HT-29 (cell line): ENCODE data around the gene TMEM245. TPM values are rescaled to one million over a fixed set of nuclear protein-coding genes. Genes with fewer than 3 reads are reported as not detected.
"Not testable (repeated sequence)": the region's sequence is repeated elsewhere in the genome, so short reads cannot be mapped to it uniquely, and the experiment has no call there.

Experiments used
- DNase-seq: peaks from one replicate; pipeline ENCODE4 v3.0.0-alpha.2; 2015; ENCODE audit warnings: low spot score
- total RNA-seq: library from RNA; depleted of rRNA; stranded (reverse); fragments of >200 nt; shearing (Covaris generic); gene quantifications from 2 replicates; pipeline ENCODE4 v1.2.3, GENCODE V29; 2014

Gene TMEM245
- total RNA-seq, 1 experiment from 2014 or later = 14.8 TPM

DNA sequence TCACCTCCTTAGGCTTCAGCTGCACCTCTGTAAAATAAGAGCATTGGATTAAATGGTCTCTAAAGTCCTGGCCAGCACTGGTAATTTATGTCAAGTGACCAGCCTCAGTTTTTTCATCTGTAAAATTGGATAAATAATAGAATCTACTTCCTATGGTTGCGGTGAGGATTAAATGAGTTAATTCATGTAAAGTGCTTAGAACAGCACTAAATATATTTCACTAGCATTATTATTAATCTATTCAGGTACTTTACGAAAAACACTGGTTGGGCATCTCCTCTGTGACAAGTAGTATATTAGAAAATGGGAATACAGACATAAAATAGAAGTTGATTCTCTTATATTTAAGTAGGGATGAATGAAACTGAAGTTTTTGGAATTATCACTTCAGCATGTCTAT, 13.8 kb upstream of the TMEM245 start:
- DNase-seq = no peak

DNA sequence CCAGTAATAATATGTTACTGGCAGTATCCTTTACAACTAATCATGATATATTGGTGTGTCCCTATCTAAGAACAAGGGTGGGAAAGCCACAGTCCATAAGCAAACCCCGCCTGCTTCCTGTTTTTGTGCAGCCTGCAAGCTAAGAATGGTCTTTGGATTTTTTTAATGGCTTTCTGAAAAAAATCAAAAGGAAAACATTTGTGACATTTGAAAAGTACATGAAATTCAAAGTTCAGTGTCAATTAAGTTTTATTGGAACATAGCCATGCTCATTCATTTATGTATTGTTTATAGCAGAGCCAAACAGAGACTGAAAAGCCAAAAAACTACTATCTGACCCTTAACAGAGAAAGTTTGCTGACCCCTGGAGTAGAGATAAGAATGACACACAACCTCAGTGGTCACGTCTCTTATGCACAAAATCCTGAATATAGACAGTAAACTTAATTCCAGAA, 12.8 kb upstream of the TMEM245 start:
- no peak for DNase-seq

DNA sequence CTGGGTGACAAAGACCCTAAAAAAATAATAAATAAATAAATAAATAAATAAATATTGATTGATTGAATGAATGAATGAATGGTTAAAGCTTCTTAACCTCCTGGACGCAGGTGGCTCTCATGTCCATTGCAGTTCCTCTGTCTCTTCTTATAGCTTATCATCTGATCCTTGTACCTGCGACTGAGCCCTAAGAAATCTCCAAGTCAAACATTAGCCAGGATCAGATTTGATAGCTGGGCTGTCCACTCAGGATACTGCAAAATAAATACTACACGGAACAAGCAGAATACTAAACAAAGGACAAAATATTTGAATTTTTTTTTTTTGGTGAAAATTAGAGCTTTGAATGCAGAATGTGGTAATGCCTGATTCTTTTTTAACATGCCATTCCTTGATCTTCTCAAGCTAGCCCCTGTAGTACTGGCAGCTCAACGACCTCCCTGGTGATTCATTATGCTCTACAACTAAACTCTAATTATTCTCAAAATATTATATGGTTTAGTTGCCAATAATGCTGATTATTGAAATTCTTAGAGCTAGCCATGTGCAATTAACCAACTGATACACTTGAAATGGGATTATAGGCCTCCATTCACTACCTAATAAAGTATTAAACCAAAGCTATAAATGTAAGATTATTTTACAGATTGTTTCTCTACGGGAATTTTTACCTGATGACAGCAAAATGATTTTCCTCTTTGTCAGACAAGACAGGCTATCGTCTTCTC, 9.9 kb upstream of the TMEM245 start:
- DNase-seq = no peak

DNA sequence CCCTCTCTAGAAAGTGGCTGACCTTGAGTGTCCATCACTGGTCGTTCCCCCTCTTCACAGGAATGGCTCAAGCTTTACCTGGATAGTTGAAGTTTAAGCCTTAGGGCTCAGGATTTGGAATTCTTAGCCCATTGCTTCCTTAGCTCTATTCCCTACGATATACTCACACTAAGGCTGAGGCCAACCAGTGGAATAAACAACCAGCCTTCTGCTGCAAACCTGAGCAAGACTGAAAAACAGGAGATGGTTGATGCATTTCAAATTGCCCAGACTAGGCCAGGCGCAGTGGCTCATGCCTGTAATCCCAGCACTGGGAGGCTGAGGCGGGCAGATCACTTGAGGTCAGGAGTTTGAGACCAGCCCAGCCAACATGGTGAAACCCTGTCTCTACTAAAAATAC, 6.9 kb upstream of the TMEM245 start:
- DNase-seq = not testable (repeated sequence)

DNA sequence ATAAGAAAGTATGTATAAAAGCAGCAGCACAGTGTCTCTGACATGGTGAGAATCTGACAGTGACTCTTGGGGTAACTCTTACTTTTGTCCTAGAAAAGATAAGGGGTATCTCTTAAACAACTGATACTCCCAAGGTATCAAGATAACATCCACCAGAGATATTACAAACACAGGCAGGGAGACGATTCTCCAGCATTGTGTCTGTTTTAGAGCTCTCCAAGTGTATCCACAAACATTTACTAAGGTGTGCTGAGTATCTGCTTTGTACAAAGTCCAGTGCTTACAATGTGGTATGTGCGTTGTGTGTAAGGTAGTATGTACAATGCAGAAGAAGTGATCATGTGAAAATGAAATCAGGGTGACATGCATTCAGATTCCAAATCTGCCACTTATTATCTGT, 4.4 kb upstream of the TMEM245 start:
- no peak for DNase-seq

DNA sequence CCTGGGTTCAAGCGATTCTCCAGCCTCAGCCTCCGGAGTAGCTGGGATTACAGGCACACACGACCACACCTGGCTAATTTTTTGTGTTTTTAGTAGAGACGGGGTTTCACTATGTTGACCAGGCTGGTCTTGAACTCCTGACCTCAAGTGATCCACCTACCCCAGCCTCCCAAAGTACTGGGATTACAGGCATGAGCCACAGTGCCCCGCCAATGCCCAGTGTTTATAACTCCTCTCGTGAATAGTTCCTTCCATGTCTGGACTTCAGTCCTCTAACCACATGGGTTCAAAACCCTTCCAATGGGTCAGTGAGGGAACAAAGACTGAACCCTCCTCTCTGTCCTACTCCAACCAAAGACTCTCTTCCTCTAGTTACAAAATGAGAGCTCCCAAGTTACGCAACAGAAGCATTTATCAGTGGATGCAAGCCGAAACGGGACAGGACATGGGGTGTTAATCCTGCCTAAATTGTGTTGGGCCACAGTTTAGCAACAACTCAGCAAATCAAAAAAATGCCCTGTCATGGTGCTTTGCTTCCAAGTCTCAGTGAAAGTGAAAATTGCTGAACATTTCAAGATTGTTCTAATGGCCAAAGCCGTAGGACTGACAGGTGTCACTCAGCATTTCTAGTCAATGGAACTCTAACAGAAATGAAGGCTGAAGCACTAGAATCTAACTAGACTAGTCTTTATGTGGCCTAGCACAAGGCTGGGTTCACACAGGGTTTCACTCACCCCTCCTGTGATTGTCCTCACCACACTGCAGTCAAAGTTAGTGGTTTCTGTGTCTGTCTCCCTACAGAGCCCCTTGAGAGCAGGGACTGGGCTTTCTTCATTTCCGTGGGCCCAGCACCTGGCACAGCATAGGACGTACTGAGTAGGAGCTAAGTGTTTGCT, 3.2 kb upstream of the TMEM245 start:
- no peak for DNase-seq

DNA sequence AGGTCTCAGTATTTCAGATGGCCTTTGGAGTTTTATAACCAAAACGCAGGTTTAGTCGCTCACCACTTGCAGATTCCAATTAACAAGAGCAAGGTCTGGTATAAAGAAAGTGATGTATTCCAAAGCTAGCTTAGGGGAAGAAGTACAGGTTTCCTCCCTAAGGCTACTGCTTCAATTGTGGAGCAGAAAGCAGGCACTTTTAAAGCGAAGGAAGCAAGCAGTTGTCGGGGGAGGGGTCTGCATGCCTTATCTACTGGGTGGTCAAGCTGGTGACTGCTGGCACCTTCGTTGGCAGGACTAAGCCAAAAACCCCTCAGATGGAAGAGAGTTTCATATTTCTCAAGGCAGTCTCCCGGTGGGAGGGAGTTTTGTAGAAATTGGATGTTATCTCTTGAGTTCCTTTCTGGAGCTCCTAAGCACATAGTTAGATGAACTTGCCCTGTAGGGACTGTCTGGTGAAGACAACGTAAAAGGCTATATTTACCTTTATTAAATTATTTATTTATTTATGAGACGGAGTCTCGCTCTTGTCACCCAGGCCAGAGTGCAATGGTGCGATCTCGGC, 1.6 kb upstream of the TMEM245 start:
- DNase-seq = no peak

DNA sequence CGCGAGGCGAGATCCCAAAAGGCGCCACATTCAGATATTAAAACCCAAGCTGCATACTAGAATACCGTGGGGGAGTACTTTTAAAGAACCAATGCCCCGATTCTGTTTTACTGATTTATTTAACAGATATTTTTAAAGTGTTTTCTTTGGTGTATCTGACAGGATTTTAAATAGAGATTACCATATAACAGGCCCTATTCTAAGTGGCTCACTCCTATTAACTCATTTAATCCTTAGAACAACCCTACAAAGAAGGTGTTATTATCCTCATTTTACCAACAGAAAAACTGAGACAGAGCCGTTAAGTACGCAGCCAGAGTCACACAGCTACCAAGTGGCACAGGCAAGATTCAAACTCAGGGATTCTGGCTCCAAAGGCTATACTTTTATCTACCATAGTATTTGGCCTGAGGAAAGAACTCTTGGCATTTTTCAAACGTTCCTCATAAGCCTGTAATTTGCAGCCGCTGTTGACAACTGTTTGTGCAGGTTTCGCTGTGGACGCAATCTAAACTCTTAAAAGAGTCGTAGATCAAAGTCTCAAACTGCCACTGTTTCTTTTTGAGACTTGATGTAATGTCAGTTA, 550 bp upstream of the TMEM245 start:
- no peak for DNase-seq

DNA sequence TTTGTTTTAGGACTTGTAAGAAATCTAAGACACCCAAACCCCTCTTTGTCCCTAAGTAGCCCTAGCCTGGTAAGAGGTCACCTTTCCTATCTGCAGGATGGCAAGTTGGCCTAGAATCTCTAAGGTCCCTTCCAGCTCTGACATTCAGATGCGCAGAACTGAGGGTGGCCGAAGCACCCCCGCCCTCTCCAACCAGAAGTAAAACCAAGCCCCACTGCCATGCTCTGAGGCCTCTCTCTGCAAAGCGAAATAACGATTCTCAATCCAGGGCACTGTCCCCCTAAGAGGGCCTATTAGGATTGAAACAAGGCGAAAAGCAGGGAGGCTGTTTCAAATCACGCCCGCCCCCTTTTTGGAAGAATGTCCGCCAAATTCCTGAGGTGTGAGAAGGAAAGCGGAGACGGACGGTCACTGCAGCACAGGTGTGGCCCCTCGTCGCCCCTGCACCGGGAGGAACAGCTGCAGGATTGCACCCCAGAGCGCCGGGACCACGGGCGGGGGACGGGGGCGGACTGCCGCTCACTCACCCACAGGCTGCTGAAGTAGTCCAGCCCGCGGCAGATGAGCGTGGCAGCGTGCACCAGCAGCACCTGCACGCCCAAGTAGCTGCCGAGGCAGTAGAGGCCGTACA, 824 bp downstream of the TMEM245 start:
- no peak for DNase-seq

DNA sequence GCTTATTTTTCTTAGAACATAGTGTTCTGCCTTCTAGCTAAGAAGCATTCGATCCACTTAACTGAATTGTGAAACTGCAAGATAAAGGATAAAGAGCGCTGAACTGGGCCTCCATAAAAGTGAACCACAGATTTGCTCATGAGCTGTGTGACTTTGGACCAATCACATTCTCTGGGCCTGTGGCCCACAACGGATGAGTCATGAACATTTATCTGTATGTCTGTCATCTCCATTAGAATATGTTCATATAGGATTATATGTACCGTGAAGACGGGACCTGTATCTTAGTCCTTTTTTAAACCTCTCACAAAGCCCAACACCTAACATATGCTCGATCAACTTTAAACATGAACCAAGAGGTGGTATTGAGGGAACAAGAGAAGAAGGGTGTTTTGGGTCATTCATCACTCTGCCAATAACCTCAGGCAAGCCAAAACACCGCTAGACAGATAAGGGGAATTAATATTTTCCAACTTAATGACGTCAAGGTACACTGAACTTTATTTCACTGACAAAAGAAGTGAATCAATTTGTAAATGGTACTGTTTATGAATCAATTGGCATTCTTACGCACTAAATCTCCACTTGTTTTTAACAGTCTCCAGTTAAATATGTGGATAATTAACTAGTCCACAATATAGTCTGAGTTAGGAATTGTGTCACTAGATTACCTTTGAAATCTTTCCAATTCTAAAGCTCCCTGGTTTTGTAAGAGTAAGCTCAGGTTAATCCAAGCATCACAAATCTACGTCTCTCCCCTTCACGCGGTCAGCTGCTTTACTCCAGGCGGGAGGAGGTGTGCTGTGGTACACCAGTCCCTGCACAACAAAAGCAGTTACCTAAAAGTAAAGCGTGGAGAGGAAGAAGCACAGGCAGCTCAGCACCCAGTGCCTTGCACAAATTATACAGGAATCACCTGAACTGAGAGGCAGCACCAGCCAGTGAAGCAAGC, 1.6 kb downstream of the TMEM245 start:
- DNase-seq = peak; percentile 54

DNA sequence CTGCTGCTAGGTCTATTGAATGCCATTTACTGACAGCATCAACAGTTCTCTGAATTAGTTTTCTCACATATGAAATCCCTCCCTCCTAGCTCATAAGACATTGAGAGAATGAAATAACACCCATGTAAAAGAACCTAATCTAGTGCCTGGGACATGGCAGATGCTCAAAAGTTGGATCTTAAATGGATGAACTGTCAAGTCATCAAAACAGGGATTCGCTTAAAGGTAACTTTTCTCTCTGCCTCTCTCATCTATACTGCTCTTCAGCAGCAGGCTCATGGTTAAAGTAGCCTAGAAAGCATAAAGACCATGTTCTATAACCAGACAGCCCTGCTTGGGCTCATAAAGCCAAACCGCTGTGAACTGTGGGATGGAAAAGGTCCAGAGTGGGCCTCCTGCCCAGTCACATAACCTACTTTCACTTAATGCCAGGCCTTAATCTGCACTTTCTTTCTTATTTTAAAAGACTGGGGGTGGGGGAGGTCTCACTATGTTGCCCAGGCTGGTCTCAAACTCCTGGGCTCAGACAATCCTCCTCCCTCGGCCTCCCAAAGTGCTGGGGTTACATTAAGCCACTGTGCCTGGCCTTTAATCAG, 3.7 kb downstream of the TMEM245 start:
- DNase-seq = no peak

DNA sequence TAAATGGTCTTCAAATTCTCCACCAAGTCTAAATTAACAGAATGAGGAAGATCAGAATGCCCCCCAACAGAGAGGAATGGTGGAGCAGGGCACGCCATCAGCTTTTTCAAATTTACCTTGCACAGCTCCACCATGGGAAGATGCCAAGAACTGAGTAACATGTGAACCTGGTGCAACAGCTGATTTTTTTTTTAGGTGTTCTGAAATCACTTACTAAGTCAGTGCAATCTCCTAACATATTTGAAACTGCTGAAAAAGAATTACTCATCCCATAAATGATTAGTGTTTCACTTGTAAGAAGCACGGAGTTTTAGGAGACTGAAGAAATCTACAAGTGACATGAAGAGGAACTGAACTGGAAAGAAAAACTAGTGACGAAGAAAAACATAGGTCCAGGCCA, 5.1 kb downstream of the TMEM245 start:
- no peak for DNase-seq

DNA sequence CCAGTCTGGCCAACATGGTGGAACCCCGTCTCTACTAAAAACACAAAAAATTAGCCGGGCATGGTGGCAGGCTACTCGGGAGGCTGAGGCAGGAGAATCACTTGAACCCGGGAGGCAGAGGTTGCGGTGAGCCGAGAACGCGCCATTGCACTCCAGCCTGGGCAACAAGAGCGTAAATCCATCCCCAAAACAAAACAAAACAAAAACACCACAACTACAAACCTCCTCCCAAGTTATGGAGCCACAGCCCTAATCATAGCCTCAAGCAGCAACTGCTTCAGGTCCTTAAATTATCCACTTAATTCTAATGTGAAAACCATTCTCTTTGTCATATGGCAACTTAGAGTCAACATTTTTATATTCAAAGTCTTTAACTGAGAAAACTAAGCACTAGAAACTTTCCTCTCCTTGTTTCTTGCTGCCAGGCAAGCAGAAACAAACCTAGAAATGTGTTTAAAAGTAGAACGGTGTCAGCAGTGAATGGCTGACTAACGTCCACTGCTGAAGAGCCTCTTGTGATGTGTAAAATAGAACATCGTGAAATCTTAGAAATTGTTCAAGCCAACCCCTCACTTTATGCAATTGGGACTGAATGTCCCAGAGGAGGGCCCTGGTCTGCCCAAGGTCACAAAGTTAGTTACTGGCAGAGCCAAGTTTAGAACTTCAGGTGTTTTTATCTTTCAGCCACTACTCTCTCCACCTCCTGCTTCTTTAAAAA, 5.7 kb downstream of the TMEM245 start:
- no peak for DNase-seq

DNA sequence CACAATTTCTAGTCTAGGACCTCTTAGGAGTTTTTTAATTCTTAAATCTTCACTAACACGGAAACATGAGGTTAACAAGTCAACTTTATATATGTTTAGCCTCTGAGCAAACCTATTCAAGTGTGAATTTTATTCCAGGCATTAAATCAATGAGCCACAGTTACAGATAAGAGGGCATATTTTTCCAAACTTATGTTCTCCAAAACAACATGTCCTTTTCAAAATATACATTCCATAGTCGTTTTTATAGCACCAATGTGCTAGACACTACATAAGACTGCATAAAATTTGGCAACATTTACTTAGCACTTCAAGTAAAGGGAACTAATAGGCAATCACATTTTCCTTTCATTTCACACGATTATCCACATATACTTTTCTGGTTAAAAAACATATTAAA, 6.5 kb downstream of the TMEM245 start:
- DNase-seq = no peak

DNA sequence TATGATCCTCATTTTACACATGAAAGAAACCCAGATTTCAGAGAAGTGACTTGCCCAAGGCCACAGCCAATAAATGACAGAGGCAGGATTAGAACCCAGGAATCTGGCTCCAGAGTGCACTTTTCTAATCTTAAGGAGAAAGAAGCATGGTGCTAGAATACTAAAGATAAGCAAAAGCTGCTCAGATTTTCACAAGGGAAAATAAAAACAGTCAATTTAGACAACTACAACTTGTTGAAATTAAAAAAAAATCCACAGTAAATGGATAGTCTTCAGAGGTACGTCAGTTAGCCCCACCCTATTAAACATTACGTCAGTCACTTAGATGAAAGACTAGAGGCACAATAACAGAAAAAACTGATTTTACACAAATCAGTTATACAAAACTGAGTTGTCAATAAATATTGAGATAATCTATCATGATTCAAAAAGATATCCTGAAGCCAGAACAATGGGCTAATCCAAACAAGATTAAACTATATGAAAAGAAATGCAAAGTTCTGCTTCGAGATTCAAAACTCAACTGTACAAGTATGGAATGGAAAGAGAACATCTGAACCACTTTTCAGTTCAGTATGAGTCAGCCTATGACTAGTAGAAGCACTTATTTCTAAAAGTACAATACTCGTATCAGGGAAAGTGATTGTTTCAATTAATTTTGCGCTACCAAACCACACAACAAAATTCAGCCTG, 9.3 kb downstream of the TMEM245 start:
- peak; percentile 23 for DNase-seq

DNA sequence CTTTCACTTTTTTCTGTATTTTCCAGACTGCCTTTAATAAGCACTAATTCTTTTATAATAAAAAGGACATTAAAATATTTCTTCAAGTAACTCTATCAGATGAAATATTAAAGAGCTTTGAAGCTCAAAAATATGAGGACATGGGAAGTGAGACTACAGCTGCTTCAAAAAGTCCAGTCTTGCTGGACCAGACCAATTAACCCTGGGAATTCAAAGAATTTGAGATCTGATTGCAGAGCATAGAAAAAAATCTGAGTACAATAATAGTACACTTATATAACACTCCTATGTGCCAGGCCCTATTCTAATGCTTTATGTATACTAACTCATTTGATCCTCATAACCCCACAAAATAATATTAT, 9.8 kb downstream of the TMEM245 start:
- DNase-seq = no peak

DNA sequence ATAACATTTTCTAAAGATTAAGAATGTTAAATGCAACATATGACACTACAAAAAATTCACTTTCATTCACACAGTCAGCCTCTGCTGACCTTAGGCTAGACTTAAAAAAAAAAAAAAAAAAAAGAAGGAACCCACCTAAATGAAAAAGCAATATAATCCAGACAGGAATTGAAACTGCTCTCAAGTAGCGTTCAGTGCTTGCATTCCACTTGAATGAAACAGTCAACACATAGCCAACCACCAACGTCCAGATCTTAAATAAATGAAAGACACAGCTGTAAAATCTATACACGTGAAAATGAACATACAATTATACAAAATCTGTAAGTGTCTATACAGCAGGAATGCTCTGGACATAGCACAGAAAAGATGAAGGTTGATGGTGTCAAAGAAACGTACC, 11.4 kb downstream of the TMEM245 start:
- DNase-seq = no peak

DNA sequence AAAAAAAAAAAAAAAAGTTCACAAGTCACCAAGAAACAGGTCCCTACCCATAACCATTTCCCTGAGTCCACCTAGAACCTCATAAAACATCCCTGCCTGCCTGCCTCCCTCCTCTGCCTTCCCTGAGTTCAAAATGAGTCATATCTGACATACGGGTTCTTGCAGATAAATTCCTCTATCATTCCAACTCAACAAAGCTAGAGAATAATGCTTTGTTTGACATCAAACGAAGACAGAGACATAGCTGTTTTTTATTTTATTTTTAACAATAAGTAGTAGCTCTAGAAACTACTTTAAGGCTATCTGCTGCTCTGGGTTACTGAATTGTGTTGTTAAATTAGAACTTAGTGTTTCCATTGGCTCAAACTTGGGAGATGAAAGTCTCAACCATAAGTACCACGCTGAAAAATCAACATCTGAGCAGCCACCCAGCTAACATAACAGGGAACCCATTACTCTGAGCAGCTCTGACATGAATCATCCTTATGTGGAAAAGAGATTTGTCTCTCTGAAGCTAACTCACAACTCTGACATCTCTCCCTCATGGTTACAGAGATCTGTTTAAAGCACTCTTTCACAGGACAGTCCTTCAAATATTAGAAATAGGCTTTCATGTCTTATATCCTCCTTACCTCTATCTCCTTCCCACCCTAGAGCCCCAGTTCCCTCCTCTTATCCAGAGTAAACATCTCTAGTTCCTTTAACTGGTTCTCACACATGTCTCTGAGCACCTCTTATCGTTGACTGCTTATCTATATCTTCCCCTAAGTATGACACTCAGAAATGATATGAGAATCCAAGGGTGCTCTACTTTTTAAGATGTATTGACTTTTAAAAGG, 12.1 kb downstream of the TMEM245 start:
- DNase-seq = peak; percentile 70
